CD4-positive, alpha-beta memory T cell (primary cell): Measurements from ENCODE around the gene CELSR2. TPM values are rescaled to one million over a fixed set of nuclear protein-coding genes. Genes with fewer than 3 reads are reported as not detected.
A peak's percentile ranks its signal among the peaks of the same experiment; 100 is the strongest.

Experiments
- CTCF ChIA-PET: fragments of 350-600 bp; sonication (Branson Sonifier 250); formaldehyde crosslinking; loops from one replicate; lab custom pipeline; 2021; ENCODE audit warnings: inconsistent platforms; ENCODE audit not compliant: partially characterized antibody; lab: Charles Lee
- POLR2A ChIA-PET: fragments of 350-600 bp; sonication (Branson Sonifier 250); formaldehyde crosslinking; loops from one replicate; lab custom pipeline; 2021; ENCODE audit not compliant: partially characterized antibody; lab: Charles Lee
- DNase-seq, 5 donors: peaks; one replicate each; pipeline versions ENCODE4 v3.0.0 to v3.0.0-alpha.2; 2020 to 2022; ENCODE audit warnings: mixed read lengths in 1 of 5
- H3K27ac ChIP-seq: one replicate; pipeline ENCODE4 v1.7.0; 2013; ENCODE audit warnings: low read depth, low read length
- H3K27me3 ChIP-seq: 2 replicates; pipeline ENCODE4 v1.7.0; 2013; ENCODE audit warnings: mild to moderate bottlenecking, low read length, moderate library complexity; ENCODE audit not compliant: insufficient read depth
- H3K36me3 ChIP-seq: 2 replicates; pipeline ENCODE4 v1.7.0; 2013; ENCODE audit warnings: mild to moderate bottlenecking, low read length, moderate library complexity; ENCODE audit not compliant: insufficient read depth
- H3K4me1 ChIP-seq: 2 replicates; pipeline ENCODE4 v1.7.0; 2013; ENCODE audit warnings: mild to moderate bottlenecking, low read length, moderate library complexity; ENCODE audit not compliant: insufficient read depth
- H3K4me3 ChIP-seq, 2 donors: one replicate each; pipeline ENCODE4 v1.7.0; 2013; ENCODE audit warnings: low read length in 2 of 2, mild to moderate bottlenecking in 1 of 2
- H3K9me3 ChIP-seq, 2 donors: one replicate each; pipeline ENCODE4 v1.7.0; 2013; ENCODE audit warnings: low read length in 2 of 2, control low read depth in 1 of 2; ENCODE audit not compliant: control insufficient read depth in 1 of 2
- H3K27ac Mint-ChIP-seq, 7 donors: one replicate each; pipeline ENCODE4 v1.8.0; 2020 to 2021; ENCODE audit warnings: mixed read lengths in 7 of 7, mild to moderate bottlenecking in 6 of 7, inconsistent platforms in 3 of 7, moderate library complexity in 3 of 7
- H3K27me3 Mint-ChIP-seq, 2 donors: one replicate each; pipeline ENCODE4 v1.8.0; 2020 to 2021; ENCODE audit warnings: mixed read lengths in 2 of 2
- H3K36me3 Mint-ChIP-seq, 2 donors: one replicate each; pipeline ENCODE4 v1.8.0; 2020 to 2021; ENCODE audit warnings: mixed read lengths in 2 of 2, inconsistent platforms in 1 of 2, mild to moderate bottlenecking in 1 of 2
- H3K4me1 Mint-ChIP-seq, 4 donors: one replicate each; pipeline ENCODE4 v1.8.0; 2020 to 2021; ENCODE audit warnings: mixed read lengths in 4 of 4, mild to moderate bottlenecking in 1 of 4
- H3K4me3 Mint-ChIP-seq, 8 donors: one replicate each; pipeline ENCODE4 v1.8.0; 2020 to 2021; ENCODE audit warnings: mixed read lengths in 8 of 8, mild to moderate bottlenecking in 7 of 8, moderate library complexity in 6 of 8, inconsistent platforms in 3 of 8
- H3K9me3 Mint-ChIP-seq, 8 donors: one replicate each; pipeline ENCODE4 v1.8.0; 2020 to 2021; ENCODE audit warnings: mixed read lengths in 8 of 8, mild to moderate bottlenecking in 5 of 8, inconsistent platforms in 3 of 8, moderate library complexity in 1 of 8
- intact Hi-C: fragments of 100-400 bp; cut with micrococcal nuclease; formaldehyde crosslinking; loops from one replicate; pipeline ENCODE4 v1.15.1; 2023
- polyA plus RNA-seq, 2 donors: library from polyadenylated mRNA; unstranded; fragments of 300-500 nt; fragmentation: Illumina TruSeq; gene quantifications; one replicate each; pipeline ENCODE4 v1.2.3, GENCODE V29; 2021
- total RNA-seq, 2 experiments: library from RNA; stranded (reverse); gene quantifications; one replicate each; pipeline ENCODE4 v1.2.3, GENCODE V29; 2021

CELSR2 gene
- total and polyA plus RNA-seq, 4 experiments from 2014 or later: 0.52 to 3.1 (median 2.6) TPM; not detected in 1

- no peaks in the 10 kb centered on the region for H3K9me3 ChIP-seq
- DNase-seq: no peak
- Mint-ChIP-seq H3K36me3 (no peaks in the 10 kb centered on the region), H3K4me3 (no peak overlapping the region), H3K27me3 (peaks cover 0 to 2% of the 10 kb centered on the region in 2 donors), H3K27ac (peak overlapping the region in 1 of 7 donors; percentile 35), H3K9me3 (peaks cover 0 to 3% (median 0%) of the 10 kb centered on the region in 8 donors), H3K4me1 (peaks cover 2 to 9% (median 3%) of the 10 kb centered on the region in 4 donors)
- ChIA-PET CTCF (interaction anchor here (0.6 to 1.6 kb wide), 5 partner anchors 17 to 272 kb away, joined by 3 to 5 read pairs (median 3); no protein-coding TSS in a partner anchor), POLR2A (interaction anchor here (1.2 kb wide), 1 partner anchor 140 kb away, joined by 4 read pairs; no protein-coding TSS in a partner anchor)
- intact Hi-C loops: loop anchor here (5.0 kb wide), 1 partner anchor 232 kb away; the partner anchor contains the start of gene CYB561D1
- no peaks in the 10 kb centered on the region for H3K27me3 ChIP-seq
- H3K27ac ChIP-seq: no peak overlapping the region
- no peaks in the 10 kb centered on the region for H3K36me3 ChIP-seq
- H3K4me3 ChIP-seq: no peak overlapping the region
- no peaks in the 10 kb centered on the region for H3K4me1 ChIP-seq
These were observed 10.6 kb downstream of the CELSR2 start for GRCh38 chr1:109259674-109260557.

GRCh38 chr1:109261006-109261405 lies 11.7 kb downstream of the CELSR2 start:
- Mint-ChIP-seq H3K27me3 (peaks cover 0 to 2% of the 10 kb centered on the region in 2 donors), H3K36me3 (no peaks in the 10 kb centered on the region), H3K27ac (no peak overlapping the region), H3K9me3 (peaks cover 0 to 3% (median 0%) of the 10 kb centered on the region in 8 donors), H3K4me3 (no peak overlapping the region), H3K4me1 (peaks cover under 1 to 9% (median 3%) of the 10 kb centered on the region in 4 donors)
- H3K4me1 ChIP-seq: no peaks in the 10 kb centered on the region
- intact Hi-C loops: loop anchor here (5.0 kb wide), 1 partner anchor 231 kb away; the partner anchor contains the start of gene CYB561D1
- POLR2A ChIA-PET: no interaction called here
- no peaks in the 10 kb centered on the region for H3K9me3 ChIP-seq
- H3K36me3 ChIP-seq: no peaks in the 10 kb centered on the region
- H3K27ac ChIP-seq: no peak overlapping the region
- no peak overlapping the region for H3K4me3 ChIP-seq
- CTCF ChIA-PET: interaction anchor here (0.6 to 1.6 kb wide), 6 partner anchors 16 to 271 kb away, joined by 3 to 5 read pairs (median 3); no protein-coding TSS in a partner anchor
- no peaks in the 10 kb centered on the region for H3K27me3 ChIP-seq
- no peak for DNase-seq

- Histone ChIP-seq H3K4me3 (no peak overlapping the region), H3K36me3 (no peaks in the 10 kb centered on the region), H3K27ac (no peak overlapping the region), H3K4me1 (no peaks in the 10 kb centered on the region), H3K9me3 (no peaks in the 10 kb centered on the region), H3K27me3 (no peaks in the 10 kb centered on the region)
- ChIA-PET POLR2A (no interaction called here), CTCF (interaction anchor here (0.7 to 1.6 kb wide), 3 partner anchors 15 to 270 kb away, joined by 3 to 5 read pairs (median 4); no protein-coding TSS in a partner anchor)
- Mint-ChIP-seq H3K9me3 (peaks cover 0 to 3% (median 0%) of the 10 kb centered on the region in 8 donors), H3K27ac (no peak overlapping the region), H3K4me3 (no peak overlapping the region), H3K27me3 (peaks cover 0 to 2% of the 10 kb centered on the region in 2 donors), H3K4me1 (peaks cover 0 to 9% (median 3%) of the 10 kb centered on the region in 4 donors), H3K36me3 (no peaks in the 10 kb centered on the region)
- DNase-seq: no peak
- intact Hi-C loops: loop anchor here (5.0 kb wide), 1 partner anchor 231 kb away; the partner anchor contains the start of gene CYB561D1
These were observed 12.2 kb downstream of the CELSR2 start for GRCh38 chr1:109261578-109261977.

- ChIA-PET CTCF (interaction anchor here (1.2 to 5.0 kb wide), 4 partner anchors 55 to 271 kb away, joined by 3 to 45 read pairs (median 22); partner anchors contain the start of gene SORT1), POLR2A (no interaction called here)
- intact Hi-C loops: loop anchor here (1.0 to 5.0 kb wide), 3 partner anchors 137 to 270 kb away; partner anchors contain the start of gene CYB561D1
- H3K4me1 ChIP-seq: no peaks in the 10 kb centered on the region
- no peaks in the 10 kb centered on the region for H3K27me3 ChIP-seq
- Mint-ChIP-seq H3K36me3 (no peaks in the 10 kb centered on the region), H3K27me3 (peaks cover 0 to 2% of the 10 kb centered on the region in 2 donors), H3K4me1 (peaks cover 0 to 4% (median 2%) of the 10 kb centered on the region in 4 donors), H3K4me3 (no peak overlapping the region), H3K9me3 (peaks cover 0 to 1% (median 0%) of the 10 kb centered on the region in 8 donors), H3K27ac (no peak overlapping the region)
- DNase-seq: no peak
- H3K4me3 ChIP-seq: no peak overlapping the region
- no peaks in the 10 kb centered on the region for H3K9me3 ChIP-seq
- H3K27ac ChIP-seq: no peak overlapping the region
- no peaks in the 10 kb centered on the region for H3K36me3 ChIP-seq
These were observed 13.1 kb downstream of the CELSR2 start for GRCh38 chr1:109262231-109263055.

GRCh38 chr1:109263234-109263596 lies 13.9 kb downstream of the CELSR2 start:
- H3K4me1 ChIP-seq: no peaks in the 10 kb centered on the region
- no peak for DNase-seq
- no peak overlapping the region for H3K27ac ChIP-seq
- H3K27me3 ChIP-seq: no peaks in the 10 kb centered on the region
- Mint-ChIP-seq H3K4me3 (no peak overlapping the region), H3K9me3 (peaks cover 0 to 1% (median 0%) of the 10 kb centered on the region in 8 donors), H3K36me3 (no peaks in the 10 kb centered on the region), H3K27ac (peak overlapping the region in 1 of 7 donors; percentile 75), H3K27me3 (peaks cover 0 to 2% of the 10 kb centered on the region in 2 donors), H3K4me1 (peaks cover 0 to 4% (median under 1%) of the 10 kb centered on the region in 4 donors)
- intact Hi-C loops: loop anchor here (1.0 to 5.0 kb wide), 3 partner anchors 136 to 269 kb away; partner anchors contain the start of gene CYB561D1
- no peak overlapping the region for H3K4me3 ChIP-seq
- CTCF ChIA-PET: interaction anchor here (0.6 to 5.0 kb wide), 7 partner anchors 9 to 270 kb away, joined by 3 to 45 read pairs (median 3); partner anchors contain the start of gene SORT1
- H3K9me3 ChIP-seq: no peaks in the 10 kb centered on the region
- POLR2A ChIA-PET: no interaction called here
- H3K36me3 ChIP-seq: no peaks in the 10 kb centered on the region

- intact Hi-C loops: loop anchor here (1.0 to 5.0 kb wide), 3 partner anchors 136 to 269 kb away; partner anchors contain the start of gene CYB561D1
These were observed 14.4 kb downstream of the CELSR2 start for GRCh38 chr1:109263597-109264378.

More at GRCh38 chr1:109263597-109264378, 14.4 kb downstream of the CELSR2 start:
- Mint-ChIP-seq H3K27me3 (peaks cover 0 to 2% of the 10 kb centered on the region in 2 donors), H3K36me3 (no peaks in the 10 kb centered on the region), H3K27ac (peak overlapping the region in 1 of 7 donors; percentile 75), H3K9me3 (peaks cover 0 to 1% (median 0%) of the 10 kb centered on the region in 8 donors), H3K4me1 (peaks cover 0 to 4% (median under 1%) of the 10 kb centered on the region in 4 donors), H3K4me3 (no peak overlapping the region)
- POLR2A ChIA-PET: no interaction called here
- CTCF ChIA-PET: interaction anchor here (0.6 to 5.0 kb wide), 19 partner anchors 10 to 376 kb away, joined by 3 to 45 read pairs (median 3); partner anchors contain the start of genes PSRC1 and SORT1
- H3K27me3 ChIP-seq: no peaks in the 10 kb centered on the region
- H3K4me3 ChIP-seq: no peak overlapping the region
- DNase-seq: peak; percentile 59 to 70 (median 67)
- H3K9me3 ChIP-seq: no peaks in the 10 kb centered on the region
- H3K4me1 ChIP-seq: no peaks in the 10 kb centered on the region
- H3K27ac ChIP-seq: no peak overlapping the region
- no peaks in the 10 kb centered on the region for H3K36me3 ChIP-seq
